ENCODE data around the gene ABO. TPM values are rescaled to one million over a fixed set of nuclear protein-coding genes. Genes with fewer than 3 reads are reported as not detected.
"Not testable (repeated sequence)": the region's sequence is repeated elsewhere in the genome, so short reads cannot be mapped to it uniquely, and the experiment has no call there.

Gene ABO
- total RNA-seq, 1 experiment from 2014 or later = 1.2 TPM

DNA sequence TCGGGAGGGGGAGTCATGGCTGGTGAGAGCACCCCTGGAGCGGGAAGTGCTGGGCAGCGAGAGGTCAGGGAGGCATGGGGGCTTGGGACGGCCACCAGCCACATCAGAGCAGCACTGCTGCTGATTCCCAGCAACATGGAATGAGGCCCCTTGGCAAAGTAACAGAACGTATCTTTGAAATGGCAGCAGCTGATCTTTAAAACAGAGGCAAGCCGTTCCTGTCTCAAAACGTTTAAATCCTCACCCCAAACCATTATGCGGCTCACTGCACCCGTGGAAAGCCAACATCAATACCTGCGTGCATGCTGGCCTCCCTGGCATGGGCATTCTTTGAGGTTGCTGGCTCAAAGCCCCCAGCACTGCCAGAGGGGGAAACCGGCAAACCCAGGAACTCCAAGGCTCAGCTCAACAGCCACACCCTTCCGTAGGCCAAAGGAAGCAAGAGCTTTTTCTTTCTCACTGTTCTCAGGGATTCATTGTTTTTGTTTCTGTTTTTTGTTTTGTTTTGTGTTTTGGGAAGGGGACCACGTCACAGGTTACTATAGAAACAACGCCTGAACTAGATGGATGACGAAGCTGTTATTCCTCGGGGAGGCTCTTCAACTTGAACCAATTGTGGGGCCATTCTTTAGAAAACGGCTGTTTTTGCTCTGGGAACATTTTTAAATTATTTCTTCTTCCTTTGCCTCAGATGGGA is 37.8 kb downstream of the ABO start (continued):
- no peak for TF ChIP-seq POLR2AphosphoS5 (IDR thresholded peaks at IDR 0.05; ENCODE audit: low read depth, low read length)

DNA sequence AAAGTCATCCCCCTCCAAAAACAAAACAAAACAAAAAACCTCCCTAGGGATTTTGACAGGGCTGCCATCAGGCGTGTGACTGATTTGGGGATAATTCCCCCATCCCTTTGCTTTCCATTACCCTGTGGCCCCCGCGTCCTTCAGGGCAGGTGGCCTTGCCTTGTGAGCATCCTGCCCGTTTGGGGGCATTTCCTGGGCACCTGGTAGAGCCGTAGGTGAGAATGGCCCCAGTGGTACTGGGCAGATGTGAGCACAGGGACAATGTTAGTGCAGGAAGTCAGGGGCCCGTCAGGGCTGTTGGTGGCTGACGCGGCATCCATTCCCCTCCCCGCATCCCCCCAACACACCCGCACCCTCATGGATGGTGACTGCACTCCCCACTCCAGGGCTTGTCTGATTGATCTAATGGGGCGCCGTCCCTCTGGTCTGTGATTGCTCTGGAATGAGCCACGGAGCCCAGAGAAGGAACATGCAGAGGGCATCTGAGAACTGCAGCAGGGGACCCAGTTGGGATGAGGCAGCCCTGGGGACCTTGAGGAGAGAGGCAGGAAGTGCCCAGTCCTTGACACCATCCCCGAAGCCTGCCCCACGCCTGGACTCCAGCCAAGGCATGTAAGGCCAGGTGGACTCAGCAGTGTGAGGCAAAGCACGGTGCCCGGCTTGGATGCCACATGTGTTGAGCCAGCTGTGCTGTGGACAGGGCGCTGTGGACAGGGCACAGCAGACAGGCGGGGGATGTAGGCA is 38.5 kb downstream of the ABO start:
- H3K27me3 ChIP-seq (ENCODE audit: insufficient read depth, low read length); H3K9me3 ChIP-seq (ENCODE audit: control insufficient read depth in 1 of 2, insufficient read depth in 1 of 2, low read depth in 1 of 2, low read length in 2 of 2); H3K36me3 ChIP-seq (ENCODE audit: control insufficient read depth in 1 of 2, insufficient read depth in 2 of 2, low read length in 2 of 2); POLR2A ChIA-PET; ATAC-seq; CTCF ChIA-PET; DNase-seq (ENCODE audit: low read depth, low spot score); H4K20me1 ChIP-seq (ENCODE audit: insufficient read depth); H3K4me3 ChIP-seq (replicated peaks in 1 of 2; ENCODE audit: low read depth in 1 of 2, low read length in 2 of 2); H3K4me2 ChIP-seq (ENCODE audit: low read length); H3K27ac ChIP-seq (ENCODE audit: low read depth, low read length); RAD21 ChIA-PET (ENCODE audit: low non-redundant PET in 1 of 2, low total read pairs in 2 of 2, uncharacterized antibody in 2 of 2, unreplicated experiment in 2 of 2); H3K79me2 ChIP-seq (ENCODE audit: insufficient read depth, low read length); H2AFZ ChIP-seq (ENCODE audit: low read depth, low read length, poor library complexity, severe bottlenecking); H3K9me2 ChIP-seq (ENCODE audit: insufficient read depth); intact Hi-C loops (cut with micrococcal nuclease); BruUV-seq (replicated peaks); H3K9ac ChIP-seq (ENCODE audit: low read length): not testable (repeated sequence)
- peaks cover 16 to 19% of the 10 kb centered on the region in 2 experiments; a peak in 3 of 4 replicates for H3K4me1 ChIP-seq (ENCODE audit: control insufficient read depth in 1 of 2, insufficient read depth in 2 of 2, low read length in 2 of 2)

DNA sequence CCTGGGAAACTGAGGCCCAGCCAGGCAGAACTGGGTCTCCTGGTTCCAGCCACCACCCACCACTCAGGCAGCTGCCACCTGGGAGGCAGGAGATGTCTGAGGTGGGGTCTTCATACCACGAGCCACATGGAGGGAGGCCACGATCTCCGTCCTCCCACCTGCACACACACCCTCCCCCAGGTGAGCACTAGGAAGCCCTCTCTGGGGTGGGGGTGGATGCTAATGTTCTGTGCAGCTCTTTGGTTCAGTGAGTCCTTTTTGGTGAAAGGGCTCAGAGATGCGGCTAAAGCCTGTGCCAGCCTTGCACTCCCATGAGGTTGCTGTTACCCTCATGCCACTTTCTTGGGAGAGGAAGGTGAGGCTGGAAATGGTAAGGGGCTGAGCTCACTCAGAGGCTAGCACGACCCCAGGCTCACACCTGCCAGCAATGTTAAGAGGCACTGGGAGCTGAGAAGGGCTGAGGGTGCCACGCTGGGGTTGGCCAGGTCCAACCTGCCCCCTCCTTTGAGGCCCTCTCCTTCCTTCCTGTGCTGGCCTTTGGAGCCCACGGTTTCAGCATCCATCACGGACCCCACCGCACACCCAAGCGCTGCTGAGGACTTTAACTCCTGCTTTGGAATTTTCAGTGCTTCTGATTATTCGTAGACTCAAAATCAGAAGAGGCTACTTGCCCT is 39.3 kb downstream of the ABO start:
- Histone ChIP-seq H4K20me1 (ENCODE audit: insufficient read depth) (no peaks in the 10 kb centered on the region), H3K9ac (ENCODE audit: low read length) (no peak overlapping the region), H3K79me2 (ENCODE audit: insufficient read depth, low read length) (no peaks in the 10 kb centered on the region), H3K4me3 (replicated peaks in 1 of 2; ENCODE audit: low read depth in 1 of 2, low read length in 2 of 2) (no peak overlapping the region), H3K27me3 (ENCODE audit: insufficient read depth, low read length) (no peaks in the 10 kb centered on the region), H2AFZ (ENCODE audit: low read depth, low read length, poor library complexity, severe bottlenecking) (no peak overlapping the region), H3K9me2 (ENCODE audit: insufficient read depth) (no peaks in the 10 kb centered on the region), H3K36me3 (ENCODE audit: control insufficient read depth in 1 of 2, insufficient read depth in 2 of 2, low read length in 2 of 2) (no peaks in the 10 kb centered on the region), H3K4me1 (ENCODE audit: control insufficient read depth in 1 of 2, insufficient read depth in 2 of 2, low read length in 2 of 2) (peaks cover 16 to 19% of the 10 kb centered on the region in 2 experiments; a peak in 3 of 4 replicates), H3K9me3 (ENCODE audit: control insufficient read depth in 1 of 2, insufficient read depth in 1 of 2, low read depth in 1 of 2, low read length in 2 of 2) (no peaks in the 10 kb centered on the region), H3K27ac (ENCODE audit: low read depth, low read length) (no peak overlapping the region), H3K4me2 (ENCODE audit: low read length) (no peak overlapping the region)
- RAD21 ChIA-PET (ENCODE audit: low non-redundant PET in 1 of 2, low total read pairs in 2 of 2, uncharacterized antibody in 2 of 2, unreplicated experiment in 2 of 2) = interaction anchor here in 1 of 2 experiments (0.7 kb wide), 1 partner anchor 50 kb away, joined by 3 read pairs; no protein-coding TSS in a partner anchor
- DNase-seq (ENCODE audit: low read depth, low spot score) (no peak), ATAC-seq (no peak)
- BruUV-seq (replicated peaks) = no TSS peak
- CTCF ChIA-PET = no interaction called here
- POLR2A ChIA-PET = no interaction called here
- intact Hi-C loops (cut with micrococcal nuclease) = no loop called here
- TF ChIP-seq, protein P1, sequence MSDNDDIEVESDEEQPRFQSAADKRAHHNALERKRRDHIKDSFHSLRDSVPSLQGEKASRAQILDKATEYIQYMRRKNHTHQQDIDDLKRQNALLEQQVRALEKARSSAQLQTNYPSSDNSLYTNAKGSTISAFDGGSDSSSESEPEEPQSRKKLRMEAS (IDR thresholded peaks at IDR 0.05) = no peak
- TF ChIP-seq TCF7L2 (IDR thresholded peaks at IDR 0.05; ENCODE audit: borderline replicate concordance, extremely low read depth, insufficient read depth, insufficient read length) = no peak
- TF ChIP-seq ZFX (IDR thresholded peaks at IDR 0.05) = no peak
- TF ChIP-seq EGR1 (IDR thresholded peaks at IDR 0.05; ENCODE audit: low read depth) = no peak
- no peak for TF ChIP-seq YY1 (IDR thresholded peaks at IDR 0.05; ENCODE audit: extremely low read depth, insufficient replicate concordance, low read depth, low read length)
- TF ChIP-seq, protein P2, sequence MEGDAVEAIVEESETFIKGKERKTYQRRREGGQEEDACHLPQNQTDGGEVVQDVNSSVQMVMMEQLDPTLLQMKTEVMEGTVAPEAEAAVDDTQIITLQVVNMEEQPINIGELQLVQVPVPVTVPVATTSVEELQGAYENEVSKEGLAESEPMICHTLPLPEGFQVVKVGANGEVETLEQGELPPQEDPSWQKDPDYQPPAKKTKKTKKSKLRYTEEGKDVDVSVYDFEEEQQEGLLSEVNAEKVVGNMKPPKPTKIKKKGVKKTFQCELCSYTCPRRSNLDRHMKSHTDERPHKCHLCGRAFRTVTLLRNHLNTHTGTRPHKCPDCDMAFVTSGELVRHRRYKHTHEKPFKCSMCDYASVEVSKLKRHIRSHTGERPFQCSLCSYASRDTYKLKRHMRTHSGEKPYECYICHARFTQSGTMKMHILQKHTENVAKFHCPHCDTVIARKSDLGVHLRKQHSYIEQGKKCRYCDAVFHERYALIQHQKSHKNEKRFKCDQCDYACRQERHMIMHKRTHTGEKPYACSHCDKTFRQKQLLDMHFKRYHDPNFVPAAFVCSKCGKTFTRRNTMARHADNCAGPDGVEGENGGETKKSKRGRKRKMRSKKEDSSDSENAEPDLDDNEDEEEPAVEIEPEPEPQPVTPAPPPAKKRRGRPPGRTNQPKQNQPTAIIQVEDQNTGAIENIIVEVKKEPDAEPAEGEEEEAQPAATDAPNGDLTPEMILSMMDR (IDR thresholded peaks at IDR 0.05 in 2 of 3, conservative IDR thresholded peaks at IDR 0.05 in 1 of 3; ENCODE audit: borderline replicate concordance in 1 of 3, insufficient read depth in 1 of 3, low read depth in 2 of 3, low read length in 2 of 3) = no peak
- no peak for TF ChIP-seq EZH2 (IDR thresholded peaks at IDR 0.05)
- TF ChIP-seq SRF (IDR thresholded peaks at IDR 0.05; ENCODE audit: low read depth) = no peak
- TF ChIP-seq, protein P3, sequence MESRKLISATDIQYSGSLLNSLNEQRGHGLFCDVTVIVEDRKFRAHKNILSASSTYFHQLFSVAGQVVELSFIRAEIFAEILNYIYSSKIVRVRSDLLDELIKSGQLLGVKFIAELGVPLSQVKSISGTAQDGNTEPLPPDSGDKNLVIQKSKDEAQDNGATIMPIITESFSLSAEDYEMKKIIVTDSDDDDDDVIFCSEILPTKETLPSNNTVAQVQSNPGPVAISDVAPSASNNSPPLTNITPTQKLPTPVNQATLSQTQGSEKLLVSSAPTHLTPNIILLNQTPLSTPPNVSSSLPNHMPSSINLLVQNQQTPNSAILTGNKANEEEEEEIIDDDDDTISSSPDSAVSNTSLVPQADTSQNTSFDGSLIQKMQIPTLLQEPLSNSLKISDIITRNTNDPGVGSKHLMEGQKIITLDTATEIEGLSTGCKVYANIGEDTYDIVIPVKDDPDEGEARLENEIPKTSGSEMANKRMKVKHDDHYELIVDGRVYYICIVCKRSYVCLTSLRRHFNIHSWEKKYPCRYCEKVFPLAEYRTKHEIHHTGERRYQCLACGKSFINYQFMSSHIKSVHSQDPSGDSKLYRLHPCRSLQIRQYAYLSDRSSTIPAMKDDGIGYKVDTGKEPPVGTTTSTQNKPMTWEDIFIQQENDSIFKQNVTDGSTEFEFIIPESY (IDR thresholded peaks at IDR 0.05; ENCODE audit: extremely low read depth, insufficient replicate concordance, low read length) = no peak

All from HCT116 (cell line).